GM19099 (cell line): Measurements from ENCODE around the gene SLC15A3.
A peak's percentile ranks its signal among the peaks of the same experiment; 100 is the strongest.

Source experiments
- POLR2A ChIP-seq: IDR thresholded peaks from 3 replicates; pipeline ENCODE4 v1.6.1; 2011; ENCODE audit warnings: low read depth; ENCODE audit not compliant: insufficient read length; ENCODE audit errors: extremely low read depth

The SLC15A3 gene

DNA sequence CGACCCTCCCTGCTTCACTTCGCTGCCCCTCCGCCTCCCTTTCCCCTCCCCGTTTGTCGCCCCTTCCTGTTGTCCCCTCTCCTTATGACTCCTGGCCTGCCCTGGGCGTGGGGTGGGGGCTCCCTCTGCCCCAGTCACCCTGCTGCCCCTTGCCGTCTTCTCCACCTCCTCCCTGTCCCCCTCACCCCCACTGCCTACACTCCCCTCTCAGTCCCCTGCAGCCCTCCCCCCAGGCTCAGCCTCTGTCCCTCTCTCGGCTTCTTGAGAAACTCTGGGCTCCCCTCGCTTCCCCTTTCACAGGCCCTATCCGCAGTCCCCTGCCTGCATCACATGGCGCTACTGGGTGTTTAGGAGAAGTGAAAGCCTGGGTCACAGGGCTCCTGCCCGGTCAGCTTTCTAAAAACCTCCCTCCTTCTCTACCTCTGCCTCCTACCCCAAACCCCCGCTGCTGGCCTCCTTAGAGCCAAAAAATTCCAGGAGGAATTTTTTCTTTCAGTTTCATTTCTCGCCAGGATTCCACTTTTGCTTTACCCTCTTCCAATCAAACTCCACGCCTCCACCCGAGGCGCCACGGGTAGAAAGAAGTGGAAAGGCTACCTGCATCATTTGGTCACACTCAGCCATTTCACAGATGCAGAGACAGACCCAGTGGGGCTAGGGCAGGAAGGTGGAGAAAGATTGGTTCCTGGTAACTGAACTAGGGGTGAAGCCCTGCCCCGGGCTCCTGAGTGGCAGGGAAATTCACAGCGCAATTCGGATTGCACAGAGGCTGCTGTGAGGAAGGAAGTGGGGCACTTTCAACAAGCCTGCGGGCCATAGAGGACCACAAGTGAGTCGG lies at the start of gene SLC15A3:
TSS of gene SLC15A3 (minus strand) at position 273 of the 838 bp plus-strand sequence. CDS start 625 bp downstream, outside the sequence.
- TF ChIP-seq POLR2A, result peak; percentile 40

DNA sequence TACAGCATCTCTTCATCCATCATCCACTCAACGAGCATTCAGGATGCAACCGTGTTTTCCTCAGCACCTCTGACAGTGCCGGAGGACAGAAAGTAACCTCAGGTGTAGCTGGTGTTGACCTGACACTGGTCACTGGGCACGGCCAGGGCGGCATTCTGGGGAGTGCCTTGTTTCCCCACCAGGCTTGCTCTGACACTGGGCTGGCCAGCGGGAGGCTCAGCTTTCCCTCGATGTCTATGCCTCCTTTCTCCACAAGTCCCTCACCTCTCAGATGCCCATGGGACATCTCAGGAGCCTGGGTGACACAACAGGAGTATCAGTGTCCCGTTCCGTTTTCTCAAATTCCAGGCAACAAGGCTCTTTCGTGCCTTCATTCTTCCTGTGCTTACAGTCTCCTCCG lies 48.5 kb upstream of the SLC15A3 start:
- no peak for TF ChIP-seq POLR2A

DNA sequence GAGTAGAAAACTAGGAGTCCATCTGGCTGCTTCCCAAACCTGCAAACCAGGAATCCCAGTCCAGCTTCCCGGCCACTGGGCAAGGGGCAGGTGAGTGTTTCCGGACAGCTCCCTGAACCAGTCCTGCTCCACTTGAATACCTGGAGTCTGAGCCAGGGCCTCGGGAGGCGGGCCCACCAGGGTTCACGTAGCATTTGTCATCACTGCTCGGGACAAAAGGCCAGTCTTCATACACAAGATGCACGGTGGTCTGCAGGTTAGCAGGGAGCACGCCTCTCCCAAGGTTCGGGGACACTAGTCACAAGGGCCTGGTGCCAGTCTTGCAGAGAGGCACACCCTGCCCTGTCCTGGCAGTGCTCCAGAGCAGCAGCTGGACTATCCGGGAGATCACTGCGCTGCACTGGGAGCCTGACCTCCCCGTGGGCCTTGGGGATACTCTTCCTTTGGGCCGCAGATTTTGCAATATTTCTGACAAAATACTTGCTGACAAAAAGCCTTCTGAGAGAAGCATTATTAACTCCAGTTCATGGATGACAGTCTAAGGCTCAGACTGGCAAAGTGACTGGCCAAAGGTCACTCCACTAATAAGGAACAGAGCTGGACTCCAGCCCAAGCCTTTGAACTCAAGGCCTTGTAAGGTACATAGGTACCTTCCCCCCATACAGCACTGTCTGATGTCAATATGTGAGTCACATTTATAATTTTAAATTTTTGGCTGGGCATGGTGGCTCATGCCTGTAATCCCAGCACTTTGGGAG lies 44.6 kb upstream of the SLC15A3 start:
- no peak for TF ChIP-seq POLR2A

DNA sequence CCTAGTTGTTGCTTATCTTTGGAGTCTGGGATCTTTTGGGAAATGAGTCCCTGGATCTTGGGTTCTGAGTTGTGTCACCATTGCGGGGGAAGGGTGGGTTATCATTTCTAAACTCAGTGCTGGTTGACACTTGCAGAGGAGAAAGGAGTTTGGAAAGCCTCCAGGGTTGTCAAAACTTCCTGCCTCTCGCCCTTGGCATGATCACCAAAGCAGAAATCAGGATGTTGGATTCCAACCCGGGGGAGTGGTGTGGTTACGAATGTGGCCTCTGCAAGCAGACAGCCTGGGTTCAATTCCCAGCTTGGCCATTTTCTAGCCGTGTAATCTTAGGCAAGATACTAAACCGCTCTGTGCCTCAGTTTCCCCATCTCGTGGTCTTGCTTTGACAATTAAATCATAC lies 43.8 kb upstream of the SLC15A3 start:
- no peak for TF ChIP-seq POLR2A

DNA sequence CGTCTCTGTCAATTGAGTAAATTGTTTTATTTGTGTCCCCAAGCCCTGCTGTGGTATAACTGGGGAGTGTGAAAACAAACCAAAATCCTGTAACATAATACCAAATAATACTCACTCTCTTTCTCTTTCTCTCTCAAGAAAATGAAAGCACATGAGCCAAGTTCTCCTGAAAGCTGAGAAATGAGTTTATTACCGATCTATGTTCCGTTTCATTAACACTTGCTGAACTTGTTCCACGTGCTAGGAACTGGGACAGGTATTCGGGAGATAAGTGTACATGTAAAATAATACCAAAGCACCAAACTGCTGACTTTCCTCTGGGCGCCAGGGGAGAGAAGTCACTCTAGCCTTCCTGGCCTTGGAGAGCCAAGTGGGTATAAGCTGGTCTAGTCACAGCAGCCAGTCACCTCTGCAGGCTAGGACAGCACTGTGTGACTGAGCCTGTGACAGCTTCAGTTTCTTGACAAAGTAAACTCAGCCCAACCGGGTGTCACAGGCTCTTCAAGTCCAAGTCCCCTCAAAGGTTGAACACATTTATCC lies 42.6 kb upstream of the SLC15A3 start:
- no peak for TF ChIP-seq POLR2A

DNA sequence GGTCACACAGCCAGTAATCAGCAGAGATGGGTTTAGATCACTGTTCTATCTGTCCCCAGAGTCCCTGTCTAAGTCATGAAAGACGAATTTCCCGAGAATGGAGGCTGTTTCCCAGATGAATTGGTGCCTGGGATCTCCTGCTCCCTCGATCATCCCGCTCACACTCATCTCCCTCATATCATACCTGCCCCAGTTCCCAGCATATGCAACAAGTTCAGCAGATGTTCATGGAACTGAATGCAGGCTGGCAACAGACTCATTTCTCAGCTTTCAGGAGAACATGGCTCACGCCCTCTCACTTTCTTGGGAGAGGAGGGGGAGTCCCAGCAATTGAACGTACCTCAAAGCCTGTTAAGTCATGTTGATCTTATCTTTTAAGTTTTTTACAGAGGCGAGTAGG lies 41.6 kb upstream of the SLC15A3 start:
- TF ChIP-seq POLR2A, result no peak

DNA sequence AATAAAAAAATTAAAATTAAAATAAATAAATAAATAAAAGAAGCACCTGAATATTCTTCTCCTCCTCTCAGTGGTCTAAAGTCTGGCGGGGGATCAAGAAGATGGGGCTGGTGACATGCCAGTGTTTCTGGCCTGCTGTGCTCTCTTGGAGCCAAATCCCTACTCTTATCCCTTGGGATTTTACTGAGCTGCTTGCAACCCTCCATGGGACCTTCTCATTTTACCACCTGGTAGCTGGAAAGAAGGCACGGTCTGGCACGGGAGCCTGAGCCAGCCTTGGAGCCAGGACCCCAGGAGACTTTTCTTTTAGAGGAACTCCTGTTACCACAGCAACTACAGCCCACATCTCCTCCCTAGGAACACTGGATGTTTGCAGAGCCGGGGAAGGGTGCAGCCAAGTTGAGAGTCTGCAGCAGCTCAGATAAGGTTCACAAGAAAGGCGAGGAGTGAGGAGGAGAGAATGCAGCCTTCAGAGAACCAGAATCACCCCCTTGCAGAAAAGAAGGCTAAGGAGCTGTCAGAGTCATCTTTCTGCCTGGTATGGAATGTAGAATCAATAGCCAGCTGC lies 41.0 kb upstream of the SLC15A3 start:
- TF ChIP-seq POLR2A, result no peak

DNA sequence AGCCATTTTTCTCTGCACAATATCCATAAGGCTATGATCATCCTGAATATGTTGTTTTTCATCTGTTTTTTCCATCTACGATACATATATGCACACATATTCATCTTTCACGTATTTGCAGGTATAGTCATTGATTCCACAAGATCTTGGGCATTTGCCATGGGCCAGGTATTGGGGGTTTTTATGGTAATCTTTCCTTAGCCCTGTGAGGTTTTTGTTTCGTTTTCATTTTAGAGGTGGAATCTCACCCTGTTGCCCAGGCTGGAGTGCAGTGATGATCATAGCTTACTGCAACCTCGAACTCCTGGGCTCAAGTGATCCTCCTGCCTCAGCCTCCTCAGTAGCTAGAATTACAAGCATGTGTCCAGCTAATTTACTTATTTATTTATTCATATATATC lies 39.5 kb upstream of the SLC15A3 start:
- TF ChIP-seq POLR2A, result no peak

DNA sequence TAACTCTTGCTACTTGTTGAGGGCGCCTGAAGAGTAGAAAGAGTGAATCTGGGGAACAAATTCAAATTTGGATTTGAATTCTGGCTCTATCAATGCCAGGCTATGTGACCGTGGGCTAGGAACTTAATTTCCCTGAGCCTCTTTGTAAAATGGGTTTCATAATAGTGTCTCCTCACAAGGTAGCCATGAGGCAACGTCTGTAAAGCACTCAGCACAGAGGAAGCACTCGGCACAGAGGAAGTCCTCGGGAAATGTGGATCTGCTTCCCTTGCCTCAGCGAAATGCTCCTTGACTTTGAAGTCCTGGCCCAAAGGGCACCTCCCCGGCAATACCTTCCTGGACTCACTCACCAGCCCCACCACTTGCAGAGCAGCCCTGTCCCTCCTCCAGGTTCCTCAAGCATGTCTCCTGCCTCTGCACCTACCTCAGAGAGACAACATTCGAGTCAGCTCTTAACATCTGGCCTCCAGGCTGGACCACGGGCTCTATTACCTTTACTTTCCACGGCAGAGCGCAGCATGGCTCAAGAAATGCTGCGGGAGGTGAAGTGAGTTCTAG lies 37.2 kb upstream of the SLC15A3 start:
- TF ChIP-seq POLR2A, result no peak

DNA sequence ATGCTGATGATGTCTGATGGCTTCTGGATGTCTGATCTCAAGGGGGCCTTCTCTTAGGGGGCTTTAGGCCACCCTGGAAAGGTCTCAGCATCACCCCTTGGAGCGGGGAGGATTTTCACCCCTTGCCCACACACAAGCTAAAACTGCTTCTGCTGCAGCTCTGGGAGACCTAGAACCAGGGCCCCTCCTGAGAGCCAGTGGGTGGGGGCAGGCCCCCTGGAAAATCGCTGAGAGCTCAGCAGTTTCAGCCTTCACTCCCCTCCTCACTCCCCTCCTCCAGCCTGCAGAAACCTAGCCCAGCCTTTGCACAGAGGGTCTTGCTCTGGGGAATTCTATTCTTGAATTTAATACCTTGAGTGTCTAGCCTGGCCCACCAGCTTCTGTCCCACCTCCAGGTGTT lies 36.7 kb upstream of the SLC15A3 start:
- no peak for TF ChIP-seq POLR2A

DNA sequence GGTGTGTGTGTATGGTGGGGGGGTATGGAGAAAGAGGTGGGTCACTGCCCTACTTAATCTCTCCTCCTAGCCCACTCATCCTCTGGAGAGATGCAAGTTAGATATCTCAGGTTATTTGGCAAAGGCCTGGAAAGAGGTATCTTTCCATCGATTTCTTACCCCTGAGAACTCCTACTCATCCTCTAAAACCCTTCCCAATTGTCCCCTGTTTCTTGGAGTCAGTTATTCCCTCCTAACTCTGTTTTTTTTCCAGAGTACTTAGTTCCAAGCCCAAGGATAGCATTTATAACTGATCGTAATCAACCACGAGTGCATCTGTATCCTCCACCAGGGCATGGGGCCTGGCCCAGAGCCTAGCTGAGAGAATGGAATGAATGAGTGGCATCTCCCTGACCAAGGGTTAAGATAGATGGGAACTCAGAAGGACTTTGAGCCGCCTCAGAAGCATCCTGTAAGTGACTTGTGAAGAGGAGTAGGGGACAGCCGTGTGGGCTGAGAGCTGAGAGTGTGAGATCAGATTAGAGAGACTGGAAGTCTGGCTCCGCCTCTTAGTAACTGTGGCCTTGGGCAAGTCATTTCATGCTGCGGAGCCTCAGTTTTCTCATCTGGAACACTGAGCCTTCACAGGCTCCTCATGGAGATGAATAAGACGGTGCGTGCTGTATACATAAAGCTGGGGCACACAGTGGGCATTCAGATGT lies 35.8 kb upstream of the SLC15A3 start:
- TF ChIP-seq POLR2A, result no peak

DNA sequence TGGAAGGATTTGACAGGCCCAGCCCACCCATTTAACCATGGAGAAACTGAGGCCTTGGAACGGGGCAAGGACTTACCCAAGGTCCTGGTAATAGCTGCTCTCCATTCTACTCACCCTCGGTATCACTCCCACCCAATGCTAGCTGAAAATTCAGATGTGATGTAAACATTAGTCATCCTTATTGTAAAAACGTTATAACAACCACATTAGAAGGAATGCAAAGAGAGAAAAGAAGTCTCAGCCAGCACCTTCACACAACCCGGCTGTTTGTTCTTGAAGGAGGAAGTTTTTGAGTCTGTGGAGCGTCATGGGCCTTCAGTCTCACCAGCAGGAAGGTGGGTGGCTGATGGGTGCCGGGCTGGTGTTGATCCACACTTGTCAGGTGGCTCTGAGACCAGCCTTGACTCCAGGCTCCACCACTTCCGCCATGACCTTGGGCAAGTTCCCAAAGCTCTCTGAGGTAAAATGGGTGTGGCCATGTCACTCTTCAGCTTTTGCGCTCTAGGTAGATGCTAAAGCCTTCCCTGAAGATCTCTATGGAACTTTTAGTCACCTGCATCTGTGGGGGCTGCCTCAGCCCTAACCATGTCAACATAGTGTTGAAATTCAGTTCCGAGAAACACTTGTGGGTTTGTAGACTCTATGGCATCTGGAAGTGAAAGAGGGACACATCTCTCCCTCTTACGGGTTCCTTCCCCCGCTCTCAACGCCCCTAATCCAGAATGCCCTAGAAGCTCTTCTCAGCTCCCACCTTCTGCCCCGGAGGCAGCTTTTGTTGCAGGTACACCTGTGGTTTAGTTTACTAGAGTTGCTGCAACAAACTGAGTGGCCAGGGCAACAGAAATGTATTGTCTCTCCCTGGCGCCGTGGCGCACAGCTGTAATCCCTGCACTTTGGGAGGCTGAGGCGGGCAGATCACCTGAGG lies 34.3 kb upstream of the SLC15A3 start:
- no peak for TF ChIP-seq POLR2A

DNA sequence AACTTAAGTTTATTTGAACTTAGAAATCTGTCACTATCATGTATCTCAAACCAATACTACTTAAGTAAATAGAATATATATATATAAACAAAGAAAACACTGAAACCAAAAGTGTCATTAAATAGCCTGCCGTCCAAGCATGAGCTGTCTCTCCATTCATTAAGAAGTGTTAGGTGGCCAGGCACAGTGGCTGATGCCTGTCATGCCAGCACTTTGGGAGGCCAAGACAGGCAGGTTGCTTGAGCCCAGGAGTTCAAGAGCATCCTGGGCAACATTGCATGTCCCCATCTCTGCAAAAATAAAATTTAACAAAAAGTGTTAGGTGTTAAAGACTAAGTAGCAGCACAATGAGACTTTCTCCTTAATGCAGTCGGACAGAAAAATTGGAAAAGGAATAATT lies 33.5 kb upstream of the SLC15A3 start:
- no peak for TF ChIP-seq POLR2A

DNA sequence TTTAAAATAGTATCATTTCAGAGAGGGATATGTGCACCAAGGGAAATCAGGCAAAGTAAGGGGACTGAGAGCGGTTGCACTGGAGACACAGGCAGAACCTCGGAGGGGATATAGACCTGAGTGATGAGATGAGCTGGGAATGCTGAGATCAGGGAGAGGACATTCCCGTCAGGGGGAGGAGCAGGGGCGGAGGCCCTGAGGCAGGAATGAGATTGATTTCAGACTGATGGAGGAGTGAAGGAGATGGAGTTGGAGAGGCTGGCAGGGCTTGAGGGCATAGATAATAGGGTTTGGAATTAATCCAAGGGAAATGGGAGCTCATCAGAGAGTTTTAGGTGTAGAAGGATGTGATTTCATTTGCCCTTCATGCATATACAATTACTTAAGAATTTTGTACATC lies 32.7 kb upstream of the SLC15A3 start:
- no peak for TF ChIP-seq POLR2A

DNA sequence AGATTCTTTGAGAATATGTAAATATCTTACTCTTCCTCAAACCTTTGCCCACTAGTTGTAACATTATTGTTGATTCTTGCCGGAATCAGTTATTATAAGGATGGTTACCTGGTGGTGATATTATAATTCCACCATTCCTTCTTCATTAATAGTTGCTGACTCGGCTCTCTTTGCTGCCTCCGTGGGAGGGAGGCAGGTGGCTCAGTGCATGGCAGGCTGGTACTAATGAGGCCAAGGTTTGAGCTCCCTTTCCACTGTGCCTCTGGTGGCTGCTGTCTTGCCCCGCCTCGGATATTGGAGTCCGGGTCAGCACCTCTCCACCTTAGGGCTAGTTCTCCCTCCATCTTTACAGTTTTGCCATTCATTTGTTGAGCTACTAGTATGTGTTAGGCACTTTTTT lies 32.2 kb upstream of the SLC15A3 start:
- no peak for TF ChIP-seq POLR2A
